Stimulated activated CD4-positive, alpha-beta T cell treated with anti-CD3 and anti-CD28 coated beads, Interleukin-15, amount 100 ng/mL, for 24 hours (primary cell): ENCODE data around the gene GLIPR2.
"Not testable (repeated sequence)": the region's sequence is repeated elsewhere in the genome, so short reads cannot be mapped to it uniquely, and the experiment has no call there.

Source experiments
- DNase-seq: peaks from one replicate; pipeline ENCODE4 v3.0.0-alpha.2; 2020

GLIPR2 gene, protein sequence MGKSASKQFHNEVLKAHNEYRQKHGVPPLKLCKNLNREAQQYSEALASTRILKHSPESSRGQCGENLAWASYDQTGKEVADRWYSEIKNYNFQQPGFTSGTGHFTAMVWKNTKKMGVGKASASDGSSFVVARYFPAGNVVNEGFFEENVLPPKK

DNA sequence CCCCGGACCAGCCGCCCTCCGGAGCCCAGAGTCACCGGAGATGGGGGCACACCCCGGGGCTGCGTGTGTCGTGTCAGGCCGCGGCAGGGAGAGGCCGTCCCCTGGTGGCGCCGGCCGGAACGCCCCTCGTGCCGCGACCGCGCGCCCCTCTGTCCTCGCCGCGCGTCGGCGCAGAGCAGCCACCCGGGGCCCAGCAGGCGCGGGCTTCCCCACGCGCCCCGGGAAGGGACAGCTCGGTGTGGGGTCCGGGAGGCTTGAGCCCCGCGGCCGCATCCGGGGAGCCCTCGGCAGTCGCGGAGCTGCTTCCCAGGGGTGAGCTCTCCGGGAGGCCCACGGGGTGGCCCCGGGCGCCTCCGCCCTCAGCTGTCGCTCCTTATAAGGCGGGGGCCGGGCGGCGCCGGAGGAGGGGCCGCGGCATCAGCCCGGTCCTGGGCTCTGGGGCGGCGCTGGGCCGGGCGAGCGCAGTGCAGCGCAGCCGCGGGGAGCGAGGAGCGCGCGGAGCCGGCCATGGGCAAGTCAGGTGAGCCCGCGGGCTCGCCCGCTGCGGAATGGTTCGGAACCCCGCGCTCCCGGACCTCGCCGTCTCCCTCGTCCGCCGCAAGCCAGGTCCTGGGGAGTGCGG, at the start of gene GLIPR2:
Gene GLIPR2, plus strand, starts transcription at position 462 of the 622 bp plus-strand sequence. Its CDS starts 46 bp downstream, at position 508.
- DNase-seq: peak; percentile 86

GRCh38 chr9:36087054-36087453, 49.5 kb upstream of the GLIPR2 start:
- not testable (repeated sequence) for DNase-seq

DNA sequence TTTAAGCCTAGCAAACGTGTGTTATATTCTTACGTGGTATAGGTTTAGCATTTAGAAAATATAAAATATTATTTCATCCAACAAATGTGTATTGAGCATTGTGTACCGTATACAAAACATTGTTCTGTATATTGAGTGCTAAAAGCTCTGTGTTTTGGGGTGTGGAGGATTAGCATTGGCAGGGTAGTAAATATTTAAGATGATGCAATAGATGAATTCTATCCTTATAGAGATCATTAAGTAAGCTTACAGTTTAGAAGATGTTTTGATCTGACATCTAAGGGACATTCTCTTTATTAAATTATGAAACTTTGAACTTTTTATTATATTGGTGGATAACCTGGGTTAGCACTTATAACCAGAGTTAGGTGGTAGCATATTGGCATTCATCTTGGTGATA, 48.5 kb upstream of the GLIPR2 start:
- DNase-seq: no peak

GRCh38 chr9:36091026-36091953, 45.2 kb upstream of the GLIPR2 start:
- no peak for DNase-seq

DNA sequence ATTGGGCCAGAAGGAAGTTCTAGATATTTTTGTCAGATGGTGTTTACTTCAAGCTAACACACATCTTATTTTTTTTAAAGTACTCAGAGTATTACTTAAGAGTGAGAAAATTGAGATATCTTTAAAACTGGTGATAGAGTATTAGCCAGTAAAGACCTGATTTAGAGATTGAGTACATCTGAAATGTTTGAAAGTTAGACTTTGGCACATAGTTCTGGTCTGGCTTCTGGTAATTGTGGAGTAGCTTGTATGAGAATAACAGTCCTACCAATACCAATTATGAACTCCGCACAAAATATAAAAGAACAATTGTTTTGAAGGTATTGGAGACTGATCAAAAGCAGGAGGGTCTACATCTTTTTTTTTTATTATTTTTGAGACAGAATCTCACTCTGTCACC, 44.5 kb upstream of the GLIPR2 start:
- no peak for DNase-seq

GRCh38 chr9:36092509-36093215, 43.9 kb upstream of the GLIPR2 start:
- DNase-seq: peak; percentile 54

DNA sequence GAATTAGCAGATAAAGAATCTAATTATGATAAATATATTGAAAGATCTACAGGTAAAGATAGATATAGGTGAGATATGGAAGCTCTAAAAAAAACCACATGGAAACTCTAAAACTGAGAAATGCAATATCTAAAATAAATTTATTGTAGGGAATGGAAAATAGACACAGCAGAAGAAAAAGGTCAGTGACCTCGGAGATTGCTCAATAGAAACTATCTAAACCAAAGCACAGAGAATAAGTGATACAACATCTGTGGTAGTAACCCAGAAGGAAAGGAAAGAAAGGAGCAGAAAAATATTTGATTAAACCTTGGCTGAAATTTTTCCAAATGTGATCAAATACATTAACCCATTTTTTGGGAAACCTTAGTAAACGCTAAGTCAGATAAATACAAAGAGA, 43.1 kb upstream of the GLIPR2 start:
- DNase-seq: no peak

DNA sequence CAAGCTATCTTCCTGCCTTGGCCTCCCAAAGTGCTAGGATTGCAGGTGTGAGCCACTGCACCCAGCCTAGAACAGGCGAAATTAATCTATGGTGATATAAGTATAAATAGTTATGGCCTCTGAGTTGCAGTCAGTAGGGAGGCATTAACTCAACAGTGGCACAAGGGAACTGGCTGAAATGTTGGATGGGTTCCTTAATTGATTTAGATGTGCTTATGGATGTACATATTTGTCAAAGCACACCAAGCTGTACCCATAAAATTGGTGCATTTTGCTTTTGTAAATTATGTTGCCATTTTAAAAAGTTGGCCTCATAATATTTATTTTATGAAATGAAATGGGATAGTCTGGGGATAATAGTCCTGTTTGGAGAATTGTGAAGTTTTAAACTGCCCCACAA, 36.8 kb upstream of the GLIPR2 start:
- DNase-seq: no peak

DNA sequence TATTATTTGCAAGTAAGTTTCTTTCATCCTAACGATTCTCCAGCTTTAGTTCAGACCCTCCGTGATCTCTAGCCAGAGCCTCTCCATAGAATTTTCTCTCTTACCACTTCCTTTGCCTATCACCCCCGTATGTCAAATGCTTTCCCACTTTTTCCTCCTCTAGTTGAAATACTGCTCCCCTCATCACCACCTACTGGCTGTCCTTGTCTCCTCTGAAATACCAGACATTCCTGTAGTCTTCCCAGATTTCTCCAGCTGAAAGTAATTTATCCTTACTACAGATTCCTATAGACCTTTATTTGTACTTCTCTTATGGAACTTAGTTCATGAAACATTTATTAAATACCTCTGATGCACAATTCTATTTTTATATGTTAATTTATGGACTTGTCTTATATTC, 36.0 kb upstream of the GLIPR2 start:
- no peak for DNase-seq

GRCh38 chr9:36101916-36102741, 34.4 kb upstream of the GLIPR2 start:
- no peak for DNase-seq

DNA sequence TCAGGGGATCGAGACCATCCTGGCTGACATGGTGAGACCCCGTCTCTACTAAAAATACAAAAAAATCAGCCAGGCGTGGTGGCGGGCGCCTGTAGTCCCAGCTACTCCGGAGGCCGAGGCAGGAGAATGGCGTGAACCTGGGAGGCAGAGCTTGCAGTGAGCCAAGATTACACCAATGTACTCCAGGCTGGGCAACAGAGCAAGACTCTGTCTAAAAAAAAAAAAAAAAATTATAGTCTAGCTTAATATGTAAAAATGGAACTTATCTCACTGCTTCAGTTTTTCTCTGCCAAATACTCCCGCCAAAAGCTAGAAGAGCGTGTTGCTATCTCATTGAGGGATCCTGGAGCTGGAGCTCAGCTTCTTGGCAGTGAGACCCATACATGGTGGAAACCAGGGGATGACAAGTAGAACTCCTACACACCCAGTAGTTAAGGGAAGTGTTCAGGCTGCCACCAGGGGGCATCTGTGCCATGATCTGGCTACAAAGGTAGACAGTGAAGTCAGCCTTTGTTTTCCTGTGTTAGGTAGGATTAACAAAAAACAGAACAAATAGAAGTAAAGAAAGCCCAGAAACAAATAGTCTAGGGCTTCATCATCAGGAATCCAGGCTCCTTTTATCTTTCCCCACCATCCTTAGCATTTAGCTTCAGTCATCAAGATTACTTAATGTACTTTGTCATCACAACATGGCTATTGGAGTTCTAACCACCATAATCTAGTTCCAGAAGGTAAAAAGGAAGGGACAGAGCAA, 33.6 kb upstream of the GLIPR2 start:
- DNase-seq: peak; percentile 93

DNA sequence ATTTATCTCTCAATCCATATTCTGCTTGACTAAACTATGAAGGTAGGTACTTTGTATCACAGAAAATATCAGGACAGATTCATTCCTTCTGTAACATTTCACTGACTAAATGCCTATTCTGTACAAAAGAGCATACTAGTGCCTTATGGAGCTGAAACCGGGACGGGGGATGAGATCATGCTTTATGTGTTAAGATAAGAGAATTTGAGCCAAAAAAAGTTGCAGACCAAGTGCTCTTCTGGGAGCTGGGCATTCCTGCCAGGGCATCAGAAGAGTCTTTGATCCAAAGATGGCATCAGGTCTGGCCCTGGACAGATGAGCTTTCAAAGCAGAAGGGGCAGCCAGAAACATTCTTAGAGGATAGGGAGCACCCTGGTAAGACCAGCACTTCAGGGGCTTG, 27.5 kb upstream of the GLIPR2 start:
- no peak for DNase-seq

DNA sequence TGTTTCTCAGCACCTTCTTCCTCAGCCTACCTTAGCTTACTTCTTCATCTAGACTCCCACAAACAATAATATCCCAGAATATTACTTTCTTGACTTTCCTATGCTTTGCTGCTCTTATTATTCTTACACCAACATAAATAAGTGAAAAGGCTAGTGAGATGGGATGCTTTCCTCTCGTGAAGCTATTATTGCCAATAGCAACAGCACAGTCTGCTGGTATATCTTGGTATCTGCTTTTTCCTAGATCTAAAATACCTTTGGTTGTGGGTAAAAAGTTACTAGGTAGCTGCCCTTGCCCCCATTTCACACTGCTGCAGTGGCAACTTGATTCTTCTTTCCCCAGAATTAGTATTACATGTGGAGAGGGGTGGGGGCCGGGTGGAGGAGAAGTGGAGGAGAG, 26.1 kb upstream of the GLIPR2 start:
- DNase-seq: no peak

DNA sequence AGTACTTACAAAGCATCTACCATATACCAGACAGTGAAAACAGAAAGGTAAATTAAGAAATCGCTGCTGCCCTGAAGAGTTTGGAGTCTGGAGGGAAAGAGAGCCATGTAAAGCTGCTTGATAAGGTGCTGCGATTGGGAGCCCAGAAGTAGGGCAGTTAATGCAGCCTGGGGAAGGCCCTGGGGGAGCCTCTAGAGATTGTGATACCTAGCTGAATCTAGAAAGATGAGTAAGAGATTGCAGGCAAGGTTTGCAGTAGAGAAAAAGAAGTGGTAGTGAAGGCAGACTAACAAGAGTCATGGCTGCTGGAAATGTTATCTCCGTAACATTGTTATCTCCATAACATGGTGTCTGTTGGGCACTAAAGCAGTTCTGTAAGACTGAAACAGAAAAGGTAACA, 24.0 kb upstream of the GLIPR2 start:
- no peak for DNase-seq

- DNase-seq: no peak
These were observed 22.5 kb upstream of the GLIPR2 start for GRCh38 chr9:36113999-36114398.

DNA sequence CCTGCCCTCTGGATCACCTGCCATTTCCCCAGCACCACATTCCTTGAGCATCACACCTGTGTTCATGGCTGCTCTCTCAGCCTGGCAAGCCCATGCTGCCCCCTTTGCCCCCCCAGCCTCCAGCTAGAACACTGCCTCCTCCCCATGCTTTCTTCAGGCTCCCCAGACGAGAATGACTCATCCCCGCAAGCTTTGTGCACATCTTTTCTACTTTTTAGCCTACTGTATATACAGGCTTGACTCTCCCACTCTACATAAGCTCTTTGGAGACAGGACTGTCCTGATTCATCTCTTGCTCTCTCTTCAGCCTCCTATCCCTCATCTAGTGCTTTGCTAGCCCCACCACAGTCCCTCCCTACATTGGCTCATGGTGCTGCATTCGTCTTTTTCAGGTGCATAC, 19.9 kb upstream of the GLIPR2 start:
- no peak for DNase-seq

DNA sequence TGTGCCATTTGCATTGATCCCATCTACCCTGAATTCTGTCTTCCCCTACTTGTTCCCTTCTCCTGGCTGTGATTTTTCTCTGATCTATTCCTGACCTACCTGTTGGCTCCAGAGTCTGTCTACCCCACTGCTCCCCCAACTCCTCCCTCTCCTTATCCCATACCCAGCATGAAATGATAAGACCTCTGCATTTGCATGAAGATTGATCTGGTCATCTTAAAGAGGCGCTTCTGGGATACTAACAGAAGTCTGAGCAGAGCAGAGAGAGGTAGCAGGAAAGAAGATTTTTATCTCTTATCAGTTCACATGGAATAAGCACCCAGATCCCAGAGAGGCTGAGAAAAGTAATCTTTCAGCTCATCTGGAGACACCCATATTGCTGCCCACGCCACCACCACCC, 18.3 kb upstream of the GLIPR2 start:
- no peak for DNase-seq

- no peak for DNase-seq
These were observed 17.8 kb upstream of the GLIPR2 start for GRCh38 chr9:36118706-36119105.

- DNase-seq: no peak
These were observed 17.1 kb upstream of the GLIPR2 start for GRCh38 chr9:36119476-36119875.

DNA sequence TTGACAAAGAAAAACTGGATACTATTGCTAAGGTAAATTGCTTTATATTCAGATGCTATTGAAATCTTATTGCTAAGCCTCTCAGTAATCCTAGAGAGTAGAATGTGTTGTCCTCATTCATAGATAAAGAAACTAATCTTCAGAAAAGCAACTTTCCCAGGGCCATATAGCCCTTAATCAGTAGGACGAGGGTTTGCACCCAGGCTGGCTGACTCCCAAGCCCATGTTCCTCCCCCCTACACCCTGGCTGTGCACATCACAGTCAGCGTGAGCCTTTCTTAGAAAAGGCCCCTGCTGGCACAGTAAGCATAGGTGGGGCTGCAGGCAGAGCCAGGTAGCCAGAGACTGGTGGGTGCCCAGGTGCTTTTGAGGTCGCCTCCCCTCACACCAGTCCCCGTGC, 15.8 kb upstream of the GLIPR2 start:
- DNase-seq: no peak

DNA sequence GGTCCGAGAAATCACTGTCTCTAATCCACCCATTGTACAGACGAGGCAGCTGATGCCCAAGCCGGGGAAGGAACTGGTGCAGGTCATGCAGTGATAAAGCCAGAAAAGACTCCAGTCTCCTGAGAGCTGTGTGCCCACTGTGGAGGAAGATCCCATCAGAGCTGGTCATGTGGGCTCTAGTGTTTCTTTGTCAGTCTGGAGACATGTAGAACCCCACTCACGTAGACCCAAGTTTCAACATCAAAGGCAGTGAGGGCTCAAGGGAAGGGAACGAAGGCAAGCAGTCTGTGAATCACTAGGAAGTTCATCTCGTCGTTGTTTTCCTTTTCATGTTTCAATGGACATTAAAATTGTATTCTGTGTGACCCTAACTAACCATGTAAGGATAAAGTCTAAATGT, 14.6 kb upstream of the GLIPR2 start:
- DNase-seq: no peak

DNA sequence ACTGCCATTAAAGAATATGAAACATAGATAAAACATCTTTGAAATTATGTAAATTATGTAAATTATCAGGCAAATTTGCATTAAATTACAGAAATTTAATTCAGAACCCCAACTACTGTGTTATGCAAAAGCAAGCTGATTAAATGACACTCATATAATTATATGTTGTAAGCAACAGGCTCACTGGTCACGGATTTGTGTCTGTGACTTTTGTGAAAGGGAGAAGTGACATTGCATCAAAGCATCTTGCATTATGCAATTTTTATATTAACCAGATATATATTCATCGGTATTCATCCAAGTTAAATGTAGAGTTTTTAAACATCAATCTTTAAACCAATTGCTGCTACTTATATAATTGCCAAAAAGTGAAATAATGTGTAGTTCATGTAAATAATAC, 13.0 kb upstream of the GLIPR2 start:
- DNase-seq: no peak
